ENCODE measurements around the gene SPATC1L. TPM values are rescaled to one million over a fixed set of nuclear protein-coding genes. Genes with fewer than 3 reads are reported as not detected.
A peak's percentile ranks its signal among the peaks of the same experiment; 100 is the strongest.

SPATC1L gene
- polyA plus RNA-seq, 3 donors, result 3.3 to 6.7 (median 5.8) TPM

DNA sequence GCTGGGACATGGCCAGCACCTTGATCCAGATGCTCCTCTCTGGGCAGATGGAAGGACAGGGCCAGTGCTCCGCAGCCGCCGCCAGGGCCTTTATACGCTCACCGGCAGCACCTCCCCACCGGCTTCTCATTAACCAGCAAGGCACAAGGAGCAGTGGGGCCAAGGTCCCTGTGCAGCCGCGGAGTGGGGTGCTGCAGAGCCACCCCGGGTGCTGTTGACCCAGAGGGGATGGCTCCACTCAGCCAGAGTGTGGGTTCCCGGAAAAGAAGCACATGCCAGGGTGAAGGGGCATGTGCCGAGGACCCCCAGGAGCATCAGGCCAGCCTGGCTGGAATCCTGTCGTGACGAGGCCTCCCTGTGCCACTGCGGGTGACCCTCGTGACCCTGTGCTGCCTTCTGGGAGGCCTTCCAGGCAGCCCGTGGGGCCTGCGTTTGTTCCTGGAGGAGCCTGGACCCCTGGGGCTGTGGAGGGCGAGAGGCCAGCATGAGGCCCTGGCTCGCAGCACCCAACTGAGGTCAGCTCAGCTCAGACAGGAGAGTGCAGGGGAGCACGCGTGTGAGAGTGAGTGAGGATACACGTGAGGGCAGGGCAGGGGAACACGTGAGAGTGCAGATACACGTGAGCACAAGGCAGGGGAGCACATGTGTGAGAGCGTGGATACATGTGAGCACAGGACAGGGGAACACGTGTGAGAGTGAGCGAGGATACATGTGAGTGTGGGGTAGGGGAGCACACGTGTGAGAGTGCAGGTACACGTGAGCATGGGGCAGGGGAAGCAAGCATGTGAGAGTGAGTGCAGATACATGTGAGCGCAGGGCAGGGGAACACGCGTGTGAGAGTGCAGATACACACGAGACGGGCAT lies 28.5 kb downstream of the SPATC1L start, which contains the start of gene FTCD:
FTCD (minus strand) TSS at position 66 of the 864 bp plus-strand sequence; CDS start at position 10, 56 bp downstream.
- whole genome bisulfite sequencing (ENCODE audit: insufficient coverage), result 93% methylated on average over 34 of the region's 34 CpGs
- H3K4me3 Mint-ChIP-seq, result no peak within 1 kb of the TSS
- DNase-seq, result no peak
- intact Hi-C loops (cut with micrococcal nuclease), result no loop called here
- H3K36me3 ChIP-seq (replicated peaks in 1 of 2; ENCODE audit: control insufficient read depth in 1 of 2, insufficient read depth in 2 of 2, low read length in 2 of 2), result no peaks in the 10 kb centered on the region
- no peaks in the 10 kb centered on the region for H3K4me1 ChIP-seq (ENCODE audit: control insufficient read depth in 1 of 2, insufficient read depth in 2 of 2, low read length in 2 of 2)
- H3K27me3 ChIP-seq (ENCODE audit: control insufficient read depth in 2 of 2, insufficient read depth in 2 of 2, low read length in 2 of 2), result no peaks in the 10 kb centered on the region
- H3K4me2 ChIP-seq (replicated peaks; ENCODE audit: extremely low read depth, low read length, poor library complexity, severe bottlenecking), result no peak within 1 kb of the TSS
- H3K9me3 ChIP-seq (replicated peaks in 1 of 2; ENCODE audit: control insufficient read depth in 1 of 2, insufficient read depth in 1 of 2, low read length in 2 of 2), result no peaks in the 10 kb centered on the region
- no peak within 1 kb of the TSS for H3K4me3 ChIP-seq (replicated peaks in 1 of 3; ENCODE audit: low read depth in 2 of 3, low read length in 3 of 3)
- H3K27ac Mint-ChIP-seq, result peak within 1 kb of the TSS in 1 of 7 donors; percentile 46
- TF ChIP-seq CTCF (IDR thresholded peaks at IDR 0.05), result no peak
- H3K27me3 Mint-ChIP-seq (ENCODE audit: low read depth in 3 of 3), result peaks cover 0 to 4% (median 0%) of the 10 kb centered on the region in 3 donors
- no peak within 1 kb of the TSS for H3K27ac ChIP-seq (ENCODE audit: low read depth in 1 of 2, low read length in 2 of 2)
- no peaks in the 10 kb centered on the region for H4K20me1 ChIP-seq (ENCODE audit: insufficient read depth, low read length)
- H3K36me3 Mint-ChIP-seq, result no peaks in the 10 kb centered on the region
- H3K9me3 Mint-ChIP-seq, result no peaks in the 10 kb centered on the region
- no peaks in the 10 kb centered on the region for H3K79me2 ChIP-seq (ENCODE audit: insufficient read depth, low read length)
- no peaks in the 10 kb centered on the region for H3K4me1 Mint-ChIP-seq
- no peak within 1 kb of the TSS for H3K9ac ChIP-seq (ENCODE audit: insufficient read depth, low read length, poor library complexity, severe bottlenecking)
- no peak within 1 kb of the TSS for H2AFZ ChIP-seq (ENCODE audit: insufficient read depth, low read depth, low read length, poor library complexity, severe bottlenecking)

DNA sequence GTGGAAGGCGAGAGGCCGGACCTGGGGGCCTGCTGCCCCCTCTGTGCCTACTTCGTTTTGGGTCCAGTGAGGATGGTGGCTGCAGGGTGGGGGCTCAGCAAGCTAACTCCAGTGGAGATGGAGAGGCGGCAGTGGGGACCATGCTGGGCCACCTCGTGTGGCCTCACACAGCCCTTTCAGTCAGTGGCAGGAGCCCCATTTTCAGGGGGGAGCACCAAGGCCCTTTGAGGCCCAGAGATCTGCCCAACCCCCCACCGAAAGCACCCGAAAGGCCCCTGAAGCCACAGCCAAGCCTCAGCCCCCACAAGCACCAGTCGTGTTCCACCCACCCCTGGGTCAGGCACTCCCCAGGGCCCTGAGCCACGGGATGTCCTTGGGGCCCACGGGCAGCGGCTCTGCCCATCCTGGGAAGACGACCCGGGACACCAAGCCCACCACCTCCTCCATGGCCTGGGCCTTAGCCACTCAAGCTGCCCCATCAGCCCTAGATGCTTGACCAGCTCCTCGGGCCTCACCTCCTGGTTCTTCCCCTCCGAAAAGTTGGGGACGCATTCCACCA lies 29.2 kb downstream of the SPATC1L start:
- no peaks in the 10 kb centered on the region for H3K79me2 ChIP-seq (ENCODE audit: insufficient read depth, low read length)
- no peaks in the 10 kb centered on the region for H3K36me3 ChIP-seq (replicated peaks in 1 of 2; ENCODE audit: control insufficient read depth in 1 of 2, insufficient read depth in 2 of 2, low read length in 2 of 2)
- peak overlapping the region in 1 of 7 donors; percentile 46 for H3K27ac Mint-ChIP-seq
- no peak overlapping the region for H2AFZ ChIP-seq (ENCODE audit: insufficient read depth, low read depth, low read length, poor library complexity, severe bottlenecking)
- H3K27me3 ChIP-seq (ENCODE audit: control insufficient read depth in 2 of 2, insufficient read depth in 2 of 2, low read length in 2 of 2), result no peaks in the 10 kb centered on the region
- DNase-seq, result no peak
- H3K9me3 Mint-ChIP-seq, result no peaks in the 10 kb centered on the region
- peaks cover 0 to 4% (median 0%) of the 10 kb centered on the region in 3 donors for H3K27me3 Mint-ChIP-seq (ENCODE audit: low read depth in 3 of 3)
- intact Hi-C loops (cut with micrococcal nuclease), result no loop called here
- H3K4me1 ChIP-seq (ENCODE audit: control insufficient read depth in 1 of 2, insufficient read depth in 2 of 2, low read length in 2 of 2), result no peaks in the 10 kb centered on the region
- H3K4me3 ChIP-seq (replicated peaks in 1 of 3; ENCODE audit: low read depth in 2 of 3, low read length in 3 of 3), result no peak overlapping the region
- no peak overlapping the region for H3K4me2 ChIP-seq (replicated peaks; ENCODE audit: extremely low read depth, low read length, poor library complexity, severe bottlenecking)
- H4K20me1 ChIP-seq (ENCODE audit: insufficient read depth, low read length), result no peaks in the 10 kb centered on the region
- H3K4me1 Mint-ChIP-seq, result no peaks in the 10 kb centered on the region
- TF ChIP-seq CTCF (IDR thresholded peaks at IDR 0.05), result no peak
- no peak overlapping the region for H3K4me3 Mint-ChIP-seq
- H3K36me3 Mint-ChIP-seq, result no peaks in the 10 kb centered on the region
- whole genome bisulfite sequencing (ENCODE audit: insufficient coverage), result 95% methylated on average over 16 of the region's 16 CpGs
- no peak overlapping the region for H3K27ac ChIP-seq (ENCODE audit: low read depth in 1 of 2, low read length in 2 of 2)
- no peaks in the 10 kb centered on the region for H3K9me3 ChIP-seq (replicated peaks in 1 of 2; ENCODE audit: control insufficient read depth in 1 of 2, insufficient read depth in 1 of 2, low read length in 2 of 2)
- H3K9ac ChIP-seq (ENCODE audit: insufficient read depth, low read length, poor library complexity, severe bottlenecking), result no peak overlapping the region

Data from CD14-positive monocyte (primary cell).